ENCODE measurements around the gene LRRC28. TPM values are rescaled to one million over a fixed set of nuclear protein-coding genes. Genes with fewer than 3 reads are reported as not detected.
"Not testable (repeated sequence)": the region's sequence is repeated elsewhere in the genome, so short reads cannot be mapped to it uniquely, and the experiment has no call there.

LRRC28 gene
- total RNA-seq, 1 donor from 2014 or later = 14.6 TPM

GRCh38 chr15:99399618-99400017 lies 148.3 kb downstream of the LRRC28 start:
- H3K4me3 Mint-ChIP-seq (ENCODE audit: low read depth) = no peak overlapping the region
- H3K9me3 Mint-ChIP-seq = peaks cover 2% of the 10 kb centered on the region
- H3K27ac Mint-ChIP-seq = no peak overlapping the region
- H3K4me1 Mint-ChIP-seq (ENCODE audit: low read depth) = no peaks in the 10 kb centered on the region
- peaks cover 3% of the 10 kb centered on the region for H3K27me3 Mint-ChIP-seq (ENCODE audit: low read depth)
- DNase-seq (ENCODE audit: low spot score) = no peak
- intact Hi-C loops (cut with micrococcal nuclease) = no loop called here
- no peaks in the 10 kb centered on the region for H3K36me3 Mint-ChIP-seq (ENCODE audit: low read depth)

- H3K4me3 Mint-ChIP-seq (ENCODE audit: low read depth); H3K27ac Mint-ChIP-seq; H3K36me3 Mint-ChIP-seq (ENCODE audit: low read depth); H3K27me3 Mint-ChIP-seq (ENCODE audit: low read depth); H3K4me1 Mint-ChIP-seq (ENCODE audit: low read depth); DNase-seq (ENCODE audit: low spot score); intact Hi-C loops (cut with micrococcal nuclease); H3K9me3 Mint-ChIP-seq: not testable (repeated sequence)
Measured at GRCh38 chr15:99401216-99401615, 149.9 kb downstream of the LRRC28 start.

GRCh38 chr15:99402014-99402729 lies 150.9 kb downstream of the LRRC28 start:
- no peak for DNase-seq (ENCODE audit: low spot score)
- no peak overlapping the region for H3K4me3 Mint-ChIP-seq (ENCODE audit: low read depth)

GRCh38 chr15:99403597-99403996 lies 152.3 kb downstream of the LRRC28 start:
- intact Hi-C loops (cut with micrococcal nuclease) = no loop called here
- Mint-ChIP-seq H3K27ac (no peak overlapping the region), H3K36me3 (ENCODE audit: low read depth) (no peaks in the 10 kb centered on the region), H3K27me3 (ENCODE audit: low read depth) (no peaks in the 10 kb centered on the region), H3K9me3 (no peaks in the 10 kb centered on the region), H3K4me3 (ENCODE audit: low read depth) (no peak overlapping the region), H3K4me1 (ENCODE audit: low read depth) (no peaks in the 10 kb centered on the region)
- DNase-seq (ENCODE audit: low spot score) = no peak

More at GRCh38 chr15:99402014-99402729, 150.9 kb downstream of the LRRC28 start:
- Mint-ChIP-seq H3K4me1 (ENCODE audit: low read depth) (no peaks in the 10 kb centered on the region), H3K9me3 (no peaks in the 10 kb centered on the region), H3K27me3 (ENCODE audit: low read depth) (no peaks in the 10 kb centered on the region), H3K36me3 (ENCODE audit: low read depth) (no peaks in the 10 kb centered on the region), H3K27ac (no peak overlapping the region)
- intact Hi-C loops (cut with micrococcal nuclease) = no loop called here

- Mint-ChIP-seq H3K4me3 (ENCODE audit: low read depth) (no peak overlapping the region), H3K9me3 (no peaks in the 10 kb centered on the region), H3K36me3 (ENCODE audit: low read depth) (no peaks in the 10 kb centered on the region), H3K27me3 (ENCODE audit: low read depth) (no peaks in the 10 kb centered on the region), H3K27ac (no peak overlapping the region), H3K4me1 (ENCODE audit: low read depth) (no peaks in the 10 kb centered on the region)
- no peak for DNase-seq (ENCODE audit: low spot score)
- intact Hi-C loops (cut with micrococcal nuclease) = no loop called here
Measured at GRCh38 chr15:99404454-99404853, 153.2 kb downstream of the LRRC28 start.

GRCh38 chr15:99406120-99406519 lies 154.8 kb downstream of the LRRC28 start:
- no peak overlapping the region for H3K27ac Mint-ChIP-seq
- no peaks in the 10 kb centered on the region for H3K36me3 Mint-ChIP-seq (ENCODE audit: low read depth)
- H3K4me1 Mint-ChIP-seq (ENCODE audit: low read depth) = peaks cover 4% of the 10 kb centered on the region
- no peaks in the 10 kb centered on the region for H3K27me3 Mint-ChIP-seq (ENCODE audit: low read depth)
- intact Hi-C loops (cut with micrococcal nuclease) = no loop called here
- no peak overlapping the region for H3K4me3 Mint-ChIP-seq (ENCODE audit: low read depth)
- no peaks in the 10 kb centered on the region for H3K9me3 Mint-ChIP-seq
- DNase-seq (ENCODE audit: low spot score) = no peak

GRCh38 chr15:99406716-99407487 lies 155.6 kb downstream of the LRRC28 start:
- Mint-ChIP-seq H3K27me3 (ENCODE audit: low read depth) (no peaks in the 10 kb centered on the region), H3K9me3 (no peaks in the 10 kb centered on the region), H3K4me3 (ENCODE audit: low read depth) (no peak overlapping the region), H3K27ac (no peak overlapping the region), H3K4me1 (ENCODE audit: low read depth) (peaks cover 4% of the 10 kb centered on the region), H3K36me3 (ENCODE audit: low read depth) (no peaks in the 10 kb centered on the region)
- intact Hi-C loops (cut with micrococcal nuclease) = no loop called here
- no peak for DNase-seq (ENCODE audit: low spot score)

GRCh38 chr15:99407716-99408115 lies 156.4 kb downstream of the LRRC28 start:
- intact Hi-C loops (cut with micrococcal nuclease) = no loop called here
- no peak for DNase-seq (ENCODE audit: low spot score)
- H3K9me3 Mint-ChIP-seq = no peaks in the 10 kb centered on the region
- H3K27me3 Mint-ChIP-seq (ENCODE audit: low read depth) = no peaks in the 10 kb centered on the region
- no peak overlapping the region for H3K4me3 Mint-ChIP-seq (ENCODE audit: low read depth)
- no peak overlapping the region for H3K27ac Mint-ChIP-seq
- peaks cover 4% of the 10 kb centered on the region for H3K4me1 Mint-ChIP-seq (ENCODE audit: low read depth)
- no peaks in the 10 kb centered on the region for H3K36me3 Mint-ChIP-seq (ENCODE audit: low read depth)

GRCh38 chr15:99408236-99409096 lies 157.2 kb downstream of the LRRC28 start:
- intact Hi-C loops (cut with micrococcal nuclease) = no loop called here
- Mint-ChIP-seq H3K36me3 (ENCODE audit: low read depth) (no peaks in the 10 kb centered on the region), H3K27me3 (ENCODE audit: low read depth) (no peaks in the 10 kb centered on the region)

GRCh38 chr15:99409097-99409473 lies 157.8 kb downstream of the LRRC28 start:
- no peak overlapping the region for H3K27ac Mint-ChIP-seq
- no peak for DNase-seq (ENCODE audit: low spot score)
- H3K36me3 Mint-ChIP-seq (ENCODE audit: low read depth) = no peaks in the 10 kb centered on the region
- no peaks in the 10 kb centered on the region for H3K9me3 Mint-ChIP-seq
- intact Hi-C loops (cut with micrococcal nuclease) = no loop called here
- H3K27me3 Mint-ChIP-seq (ENCODE audit: low read depth) = no peaks in the 10 kb centered on the region
- H3K4me3 Mint-ChIP-seq (ENCODE audit: low read depth) = no peak overlapping the region
- H3K4me1 Mint-ChIP-seq (ENCODE audit: low read depth) = peaks cover 4% of the 10 kb centered on the region

More at GRCh38 chr15:99408236-99409096, 157.2 kb downstream of the LRRC28 start:
- H3K4me1 Mint-ChIP-seq (ENCODE audit: low read depth) = peaks cover 4% of the 10 kb centered on the region
- no peak for DNase-seq (ENCODE audit: low spot score)
- H3K9me3 Mint-ChIP-seq = no peaks in the 10 kb centered on the region
- H3K27ac Mint-ChIP-seq = no peak overlapping the region
- H3K4me3 Mint-ChIP-seq (ENCODE audit: low read depth) = no peak overlapping the region

GRCh38 chr15:99409560-99409959 lies 158.3 kb downstream of the LRRC28 start:
- Mint-ChIP-seq H3K9me3 (no peaks in the 10 kb centered on the region), H3K4me3 (ENCODE audit: low read depth) (no peak overlapping the region), H3K27ac (no peak overlapping the region), H3K27me3 (ENCODE audit: low read depth) (no peaks in the 10 kb centered on the region), H3K4me1 (ENCODE audit: low read depth) (peaks cover 4% of the 10 kb centered on the region), H3K36me3 (ENCODE audit: low read depth) (no peaks in the 10 kb centered on the region)
- intact Hi-C loops (cut with micrococcal nuclease) = no loop called here
- DNase-seq (ENCODE audit: low spot score) = no peak

- H3K4me1 Mint-ChIP-seq (ENCODE audit: low read depth) = peaks cover 4% of the 10 kb centered on the region
Measured at GRCh38 chr15:99410477-99410876, 159.2 kb downstream of the LRRC28 start.

More at GRCh38 chr15:99410477-99410876, 159.2 kb downstream of the LRRC28 start:
- DNase-seq (ENCODE audit: low spot score) = no peak
- Mint-ChIP-seq H3K36me3 (ENCODE audit: low read depth) (no peaks in the 10 kb centered on the region), H3K27ac (no peak overlapping the region), H3K4me3 (ENCODE audit: low read depth) (no peak overlapping the region), H3K9me3 (no peaks in the 10 kb centered on the region), H3K27me3 (ENCODE audit: low read depth) (no peaks in the 10 kb centered on the region)
- intact Hi-C loops (cut with micrococcal nuclease) = no loop called here
